GM12878 (cell line): ENCODE results near the gene MALSU1. TPM values are rescaled to one million over a fixed set of nuclear protein-coding genes. Genes with fewer than 3 reads are reported as not detected.

Experiments used
- ATAC-seq: fragments of 200-7000 bp; cut with Tn5 transposase; 3 replicates; pipeline ENCODE4 v1.9.1; 2020; ENCODE audit warnings: mild to moderate bottlenecking, moderate library complexity
- BruUV-seq: library from RNA; stranded (reverse); fragments of 400-500 nt; replicated peaks from 2 replicates; lab custom pipeline; 2021; lab: Mats Ljungman, UMichigan
- CTCF ChIA-PET: fragments of 300-600 bp; sonication (Branson Sonifier 250); formaldehyde crosslinking; extraction: SDS; loops from one replicate; lab custom pipeline; 2021; ENCODE audit warnings: inconsistent platforms; lab: Yijun Ruan, JAX
- POLR2A ChIA-PET: fragments of 350-600 bp; formaldehyde crosslinking; extraction: SDS; loops from one replicate; lab custom pipeline; 2021; ENCODE audit warnings: inconsistent platforms; lab: Charles Lee
- RAD21 ChIA-PET: fragments of 300-600 bp; sonication (Branson Sonifier 250); formaldehyde crosslinking; loops from one replicate; lab custom pipeline; 2023; ENCODE audit warnings: antibody characterized with exemption; ENCODE audit not compliant: unreplicated experiment; lab: Charles Lee
- SMC1A ChIA-PET: fragments of 300-600 bp; sonication (Branson Sonifier 250); formaldehyde crosslinking; loops from one replicate; lab custom pipeline; 2023; ENCODE audit not compliant: unreplicated experiment, uncharacterized antibody; lab: Charles Lee
- DNase-seq: peaks from one replicate; pipeline ENCODE4 v3.0.0-alpha.2; 2011; ENCODE audit warnings: low read depth, low spot score
- FAIRE-seq: peaks from 3 replicates; lab custom pipeline; 2011; peaks lifted over from hg19 to GRCh38; lab: Jason Lieb, UNC
- H2AFZ ChIP-seq: 2 replicates; pipeline ENCODE4 v1.6.0; 2011; ENCODE audit warnings: low read depth, low read length, control low read depth; ENCODE audit not compliant: control insufficient read depth
- H3K27ac ChIP-seq: 2 replicates; pipeline ENCODE4 v1.5.1; 2011; ENCODE audit warnings: control low read depth; ENCODE audit not compliant: control insufficient read depth, insufficient read depth
- H3K27me3 ChIP-seq, 2 experiments: replicated peaks in 1 of 2; 2 replicates each; pipeline versions ENCODE4 v1.6.0 to v1.6.1; 2011; ENCODE audit warnings: low read length in 1 of 2; ENCODE audit not compliant: control insufficient read depth in 2 of 2, insufficient read depth in 2 of 2
- H3K36me3 ChIP-seq, 2 experiments: 2 replicates each; pipeline ENCODE4 v1.5.1; 2011; ENCODE audit warnings: low read length in 1 of 2; ENCODE audit not compliant: control insufficient read depth in 2 of 2, insufficient read depth in 2 of 2
- H3K4me1 ChIP-seq: 2 replicates; pipeline ENCODE4 v1.6.1; 2011; ENCODE audit warnings: mild to moderate bottlenecking, low read length, moderate library complexity, mixed read lengths; ENCODE audit not compliant: control insufficient read depth, insufficient read depth
- H3K4me2 ChIP-seq: 2 replicates; pipeline ENCODE4 v1.6.0; 2011; ENCODE audit warnings: control low read depth; ENCODE audit not compliant: control insufficient read depth, insufficient read depth
- H3K4me3 ChIP-seq: fragments of 200-600 bp; sonication (generic); 2 replicates; pipeline ENCODE4 v1.5.1; 2016
- H3K79me2 ChIP-seq: 2 replicates; pipeline ENCODE4 v1.6.0; 2011; ENCODE audit warnings: low read length; ENCODE audit not compliant: control insufficient read depth, insufficient read depth
- H3K9ac ChIP-seq: 2 replicates; pipeline ENCODE4 v1.8.0; 2011; ENCODE audit warnings: low read length, control low read depth, mixed read lengths; ENCODE audit not compliant: control insufficient read depth, insufficient read depth
- H3K9me3 ChIP-seq: replicated peaks from 3 replicates; pipeline ENCODE4 v1.5.1; 2011; ENCODE audit warnings: mild to moderate bottlenecking, low read length; ENCODE audit not compliant: control insufficient read depth, insufficient read depth
- H4K20me1 ChIP-seq: 2 replicates; pipeline ENCODE4 v1.6.0; 2011; ENCODE audit not compliant: control insufficient read depth, insufficient read depth
- BACH1 ChIP-seq: fragments of 450-650 bp; IDR thresholded peaks from 2 replicates; pipeline ENCODE4 v1.6.1; 2017; ENCODE audit warnings: mild to moderate bottlenecking, borderline replicate concordance
- BCL11A ChIP-seq: IDR thresholded peaks from 2 replicates; pipeline ENCODE4 v1.6.1; 2011; ENCODE audit warnings: low read depth, low read length
- BRCA1 ChIP-seq: IDR thresholded peaks from 2 replicates; pipeline ENCODE4 v1.6.1; 2011; ENCODE audit warnings: low read depth, low read length, improper control_type of control experiment
- CEBPB ChIP-seq, 2 experiments: fragments of 150-350 bp in 1 of 2; IDR thresholded peaks; 2 replicates each; pipeline ENCODE4 v1.6.1; 2012 to 2014; ENCODE audit warnings: low read depth in 2 of 2, low read length in 2 of 2, borderline replicate concordance in 1 of 2, inconsistent platforms in 1 of 2
- CHD4 ChIP-seq: fragments of 200-600 bp; sonication (generic); IDR thresholded peaks from 2 replicates; pipeline ENCODE4 v1.6.1; 2016; ENCODE audit warnings: mild to moderate bottlenecking
- DPF2 ChIP-seq: fragments of 450-650 bp; IDR thresholded peaks from 2 replicates; pipeline ENCODE4 v1.6.1; 2017; ENCODE audit warnings: mild to moderate bottlenecking
- MTA2 ChIP-seq: fragments of 450-650 bp; IDR thresholded peaks from 2 replicates; pipeline ENCODE4 v1.6.1; 2016; ENCODE audit warnings: low read depth, mild to moderate bottlenecking, moderate library complexity
- POLR2AphosphoS2 ChIP-seq: IDR thresholded peaks from 2 replicates; pipeline ENCODE4 v1.6.1; 2011; ENCODE audit warnings: low read depth, mild to moderate bottlenecking, low read length, improper control_type of control experiment, moderate library complexity
- RB1 ChIP-seq: fragments of 450-650 bp; formaldehyde crosslinking; IDR thresholded peaks from 2 replicates; pipeline ENCODE4 v1.6.1; 2017; ENCODE audit warnings: mild to moderate bottlenecking, borderline replicate concordance
- SREBF1 ChIP-seq: IDR thresholded peaks from 2 replicates; pipeline ENCODE4 v1.6.1; 2012; ENCODE audit warnings: mild to moderate bottlenecking, low read length
- SUPT20H ChIP-seq: IDR thresholded peaks from 2 replicates; pipeline ENCODE4 v1.6.1; 2011; ENCODE audit warnings: low read depth, mild to moderate bottlenecking, low read length, moderate library complexity, borderline replicate concordance; ENCODE audit not compliant: control insufficient read depth
- YBX1 ChIP-seq: fragments of 450-650 bp; IDR thresholded peaks from 2 replicates; pipeline ENCODE4 v1.6.1; 2016; ENCODE audit warnings: antibody characterized with exemption
- ZNF622 ChIP-seq: fragments of 450-650 bp; IDR thresholded peaks from 2 replicates; pipeline ENCODE4 v1.6.1; 2017; ENCODE audit warnings: mild to moderate bottlenecking, inconsistent platforms
- WGBS: methylation state at CpG from one replicate; pipeline ENCODE4 v1.1.6; 2016; ENCODE audit warnings: low lambda C conversion rate; ENCODE audit not compliant: insufficient replicate concordance, insufficient coverage; ENCODE audit errors: missing lambda C conversion rate; 5-methylcytosine and 5-hydroxymethylcytosine counted together
- in situ Hi-C: fragments of 300-500 bp; cut with MboI; formaldehyde crosslinking; loops from 9 replicates; pipeline ENCODE4 v1.14.3; 2018; ENCODE audit warnings: mixed read lengths
- intact Hi-C: fragments of 100-400 bp; cut with micrococcal nuclease; formaldehyde crosslinking; loops from one replicate; pipeline ENCODE4 v1.14.2; 2022; ENCODE audit not compliant: unreplicated experiment
- polyA plus RNA-seq, 11 experiments: library from polyadenylated mRNA; depleted of rRNA in 4 of 11; unstranded in 6 of 11; stranded (reverse) in 5 of 11; fragments of >200 nt; fragmentation: Nextera tagmentation in 4 of 11; fragmentation: Illumina TruSeq in 1 of 11; extraction: Ambion mirVana in 4 of 11; extraction: Trizol in 1 of 11; gene quantifications; 1 replicate in 1 of 11; 2 replicates in 10 of 11; pipeline versions ENCODE4 v1.2.1 to v1.2.3, GENCODE V29; 2011 to 2016; ENCODE audit warnings: inconsistent platforms in 2 of 11, missing spikeins in 2 of 11, low read depth in 1 of 11
- total RNA-seq, 4 experiments: library from RNA; depleted of rRNA in 3 of 4; stranded (reverse); fragments of >200 nt in 3 of 4; fragmentation: Illumina TruSeq in 1 of 4; extraction: Trizol in 1 of 4; gene quantifications; 2 replicates each; pipeline versions ENCODE4 v1.2.1 to v1.2.3, GENCODE V29; 2013 to 2021

MALSU1 gene
- total and polyA plus RNA-seq, 10 of the 15 experiments (the other 5 are each of a cell fraction or from before 2014, with no cell fraction given): 8.5 to 159 (median 73.7) TPM

- ChIA-PET SMC1A (interaction anchor here (0.7 to 4.8 kb wide), 5 partner anchors 10 to 278 kb away, joined by 3 to 18 read pairs (median 3); no protein-coding TSS in a partner anchor), POLR2A (no interaction called here), CTCF (interaction anchor here (0.8 to 7.5 kb wide), 5 partner anchors 7 to 84 kb away, joined by 3 to 167 read pairs (median 5); no protein-coding TSS in a partner anchor), RAD21 (interaction anchor here (7.3 kb wide), 1 partner anchor 84 kb away, joined by 53 read pairs; no protein-coding TSS in a partner anchor)
- no peak for ATAC-seq
- no peak overlapping the region for H3K9ac ChIP-seq
- 55% methylated on average over 2 of the region's 2 CpGs for WGBS
- no peaks in the 10 kb centered on the region for H3K9me3 ChIP-seq
- H3K36me3 ChIP-seq: no peaks in the 10 kb centered on the region
- intact Hi-C loops: no loop called here
- H3K79me2 ChIP-seq: no peaks in the 10 kb centered on the region
- in situ Hi-C loops: no loop called here
- DNase-seq: no peak
- no peak overlapping the region for H3K4me2 ChIP-seq
- H3K27me3 ChIP-seq: no peaks in the 10 kb centered on the region
- no TSS peak for BruUV-seq
- H4K20me1 ChIP-seq: no peaks in the 10 kb centered on the region
- no peak for TF ChIP-seq YBX1
- no peak for TF ChIP-seq DPF2
- TF ChIP-seq SREBF1: no peak
- no peak for TF ChIP-seq BACH1
- TF ChIP-seq CHD4: no peak
- TF ChIP-seq BRCA1: no peak
- TF ChIP-seq ZNF622: no peak
- no peak for TF ChIP-seq RB1
- no peak for TF ChIP-seq BCL11A
- TF ChIP-seq POLR2AphosphoS2: no peak
- no peak for TF ChIP-seq MTA2
- no peak for TF ChIP-seq SUPT20H
- no peak for TF ChIP-seq CEBPB (IDR thresholded peaks at IDR 0.05; ENCODE audit: borderline replicate concordance in 1 of 2, low read depth in 2 of 2, low read length in 2 of 2)
- no peak overlapping the region for H2AFZ ChIP-seq
- no peak overlapping the region for H3K4me3 ChIP-seq
- no peak for FAIRE-seq
- H3K4me1 ChIP-seq: peaks cover 14% of the 10 kb centered on the region
- H3K27ac ChIP-seq: no peak overlapping the region
Observed at GRCh38 chr7:23268167-23268566, 31.0 kb upstream of the MALSU1 start.
